ENCODE data around the gene LMO7.
"Not testable (repeated sequence)": the region's sequence is repeated elsewhere in the genome, so short reads cannot be mapped to it uniquely, and the experiment has no call there.

LMO7 gene

GRCh38 chr13:75700552-75700951 lies 64.4 kb downstream of the LMO7 start:
- no peak for DNase-seq

DNA sequence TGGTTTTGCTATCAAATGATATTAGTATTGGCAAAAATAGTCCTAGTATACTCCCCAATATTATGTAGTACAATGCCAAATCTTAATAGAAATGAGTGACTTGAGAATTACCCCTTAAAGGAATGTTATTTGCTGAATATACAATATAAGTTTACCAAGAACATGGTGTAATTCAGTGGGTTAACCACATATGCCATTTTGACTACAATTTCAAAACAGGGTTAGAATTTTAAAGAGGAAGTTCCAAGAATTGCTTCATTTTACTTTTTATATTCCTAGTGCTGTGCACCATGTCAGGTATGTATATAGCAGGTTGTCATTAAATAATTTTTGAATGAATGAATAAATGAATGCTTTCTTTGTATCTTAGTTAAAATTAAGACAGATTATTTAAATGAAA lies 66.3 kb downstream of the LMO7 start:
- DNase-seq, result no peak

DNA sequence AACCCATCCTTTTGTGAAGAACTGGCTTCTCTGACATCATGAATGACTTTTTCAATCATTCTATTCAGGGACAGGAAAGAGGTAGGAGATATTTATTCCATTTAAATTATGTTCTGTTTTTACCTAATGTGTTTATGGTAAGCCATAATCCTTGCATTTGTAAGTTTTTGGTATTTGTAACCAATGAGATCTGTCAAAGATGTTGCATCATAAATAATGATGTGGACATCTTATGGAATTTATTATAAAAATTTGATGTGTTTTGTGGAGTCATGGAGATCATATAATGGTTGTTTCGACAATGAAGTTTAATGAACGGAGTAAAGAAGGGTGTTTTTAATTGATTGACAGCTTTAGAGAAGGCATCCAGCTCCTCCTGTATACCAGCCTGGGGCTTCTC lies 67.6 kb downstream of the LMO7 start:
- no peak for DNase-seq

GRCh38 chr13:75704194-75704926 lies 68.2 kb downstream of the LMO7 start:
- no peak for DNase-seq

GRCh38 chr13:75704927-75705288 lies 68.8 kb downstream of the LMO7 start:
- no peak for DNase-seq

DNA sequence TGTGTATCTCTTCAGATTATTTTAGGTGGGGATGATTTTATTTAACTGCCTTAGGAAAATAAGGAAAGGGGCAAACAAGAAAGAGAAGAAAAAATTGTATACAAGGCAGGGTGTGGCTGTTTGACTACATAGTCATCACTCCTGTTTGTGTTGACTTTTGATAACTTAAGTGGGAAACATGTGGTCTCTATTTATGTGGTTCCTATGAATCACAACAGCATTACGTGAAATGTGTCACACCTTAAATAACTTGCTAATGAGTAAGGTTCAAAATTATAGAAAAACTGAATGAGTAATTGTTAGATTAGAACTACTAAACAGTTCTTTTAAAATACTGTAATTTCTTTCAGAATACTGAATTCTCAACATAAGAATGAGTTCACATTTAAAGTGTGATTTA lies 69.3 kb downstream of the LMO7 start:
- DNase-seq, result no peak

DNA sequence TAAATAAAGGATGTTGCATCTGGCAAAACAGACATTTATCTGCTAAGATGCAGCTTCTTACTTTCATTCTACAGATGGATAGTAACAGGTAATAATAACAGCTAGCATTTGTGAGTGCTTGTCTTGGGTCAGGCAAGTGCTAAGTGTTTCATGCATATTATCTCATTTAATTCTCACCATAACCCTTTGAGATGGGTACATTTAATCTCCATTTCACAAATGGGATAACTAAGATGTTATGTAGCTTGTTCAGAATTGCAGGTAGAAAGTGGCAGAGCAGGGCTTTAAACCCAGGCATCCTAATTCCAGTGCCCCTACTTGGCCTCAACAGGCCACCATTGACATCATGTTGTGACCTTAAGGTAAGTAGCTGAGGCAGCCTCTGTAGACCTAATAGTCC lies 69.8 kb downstream of the LMO7 start:
- no peak for DNase-seq

DNA sequence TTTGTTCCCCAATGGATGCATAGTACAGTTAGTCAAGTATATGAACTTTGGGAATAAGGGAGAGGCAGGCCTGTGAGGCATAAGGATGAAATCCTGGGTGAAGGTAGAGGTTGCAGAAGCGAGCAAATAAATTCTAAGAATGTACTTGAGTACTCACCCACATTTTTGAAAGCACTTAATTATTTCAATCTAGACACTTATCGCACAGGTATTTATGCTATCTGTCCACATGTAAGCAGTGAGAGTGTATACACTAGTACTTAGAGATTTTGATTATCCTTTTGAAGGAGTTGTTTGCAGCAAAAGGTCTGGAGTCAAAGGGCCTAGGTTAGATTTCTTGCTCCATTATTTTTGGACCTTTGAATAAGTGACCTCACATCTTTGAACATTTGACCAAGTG lies 77.7 kb downstream of the LMO7 start:
- no peak for DNase-seq

DNA sequence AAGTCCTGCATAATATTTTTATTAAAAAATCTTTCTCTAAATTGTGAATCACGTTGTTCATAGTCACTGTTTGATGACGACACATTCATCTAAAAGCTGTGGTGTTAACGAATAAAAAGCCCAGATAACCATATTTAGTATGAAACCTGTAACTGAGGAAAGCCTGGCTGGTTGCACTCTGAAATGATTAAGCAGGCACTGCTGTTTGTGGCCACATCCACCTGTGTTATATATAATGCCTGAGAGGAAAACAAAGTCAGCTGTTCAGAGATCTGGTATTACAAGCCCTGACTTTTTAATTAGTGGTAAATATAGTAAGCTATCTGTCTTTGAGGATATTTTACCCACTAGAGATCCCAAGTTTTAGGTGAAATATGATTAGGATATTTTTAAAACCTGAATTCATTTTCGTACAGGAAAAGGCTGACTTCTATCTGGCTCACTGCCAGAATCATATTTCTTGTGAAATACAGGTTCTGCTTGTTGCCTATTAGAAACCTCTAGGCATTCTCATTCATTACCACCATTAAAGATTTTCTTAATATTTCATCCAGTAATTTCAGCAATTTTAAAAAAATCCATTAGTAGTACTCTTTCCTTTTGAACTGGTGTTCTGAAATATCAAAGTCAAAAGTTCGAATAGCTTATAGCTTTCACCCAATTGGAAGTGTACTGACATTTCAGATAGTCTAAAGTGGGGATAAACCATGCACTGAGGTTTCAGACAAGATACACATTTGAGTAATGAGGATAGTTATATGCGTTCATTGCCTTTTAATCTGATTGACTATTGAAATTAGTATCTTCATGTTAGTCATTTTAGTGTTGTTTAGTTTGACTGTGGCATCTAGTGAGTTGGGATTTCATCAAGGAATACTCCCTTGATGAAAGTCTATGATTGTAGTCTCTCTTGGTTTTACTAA lies 79.7 kb downstream of the LMO7 start:
- no peak for DNase-seq

GRCh38 chr13:75717525-75717924 lies 81.4 kb downstream of the LMO7 start:
- DNase-seq, result no peak

DNA sequence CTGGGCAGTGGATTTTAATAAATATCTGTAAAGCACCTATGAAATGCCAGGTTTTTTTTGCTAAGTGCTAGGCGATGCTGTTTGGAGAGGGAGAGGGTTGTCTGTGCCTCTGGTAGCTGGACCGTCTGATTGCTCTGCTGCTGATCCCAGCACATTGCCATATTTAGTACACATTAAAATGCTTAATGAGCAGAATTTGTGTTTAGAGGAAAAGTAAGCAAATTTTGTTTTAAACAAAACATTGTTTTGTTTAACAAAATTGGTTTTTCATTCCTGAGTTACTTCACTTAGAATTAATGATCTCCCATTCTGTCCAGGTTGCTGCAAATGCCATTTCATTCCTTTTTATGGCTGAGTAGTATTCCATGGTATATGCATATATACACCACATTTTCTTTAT lies 85.2 kb downstream of the LMO7 start:
- DNase-seq, result no peak

DNA sequence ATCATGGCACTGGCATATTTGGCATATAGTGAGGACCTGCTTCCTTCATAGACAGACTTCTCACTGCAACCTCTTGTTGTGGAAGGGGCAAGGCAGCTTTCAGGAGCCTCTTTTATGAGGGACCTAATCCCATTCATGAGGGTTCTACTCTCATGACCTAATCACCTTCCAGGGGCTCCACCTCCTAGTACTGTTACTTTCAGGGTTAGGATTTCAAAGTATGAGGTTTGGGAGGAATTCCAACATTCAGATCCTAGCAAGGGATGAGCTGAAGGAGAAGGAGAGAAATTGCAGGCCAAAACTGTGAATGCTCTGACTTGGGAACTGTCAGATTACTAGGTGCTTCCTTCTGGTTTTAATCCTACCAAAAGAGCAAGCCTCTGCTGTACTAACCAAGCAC lies 87.8 kb downstream of the LMO7 start:
- DNase-seq, result no peak

DNA sequence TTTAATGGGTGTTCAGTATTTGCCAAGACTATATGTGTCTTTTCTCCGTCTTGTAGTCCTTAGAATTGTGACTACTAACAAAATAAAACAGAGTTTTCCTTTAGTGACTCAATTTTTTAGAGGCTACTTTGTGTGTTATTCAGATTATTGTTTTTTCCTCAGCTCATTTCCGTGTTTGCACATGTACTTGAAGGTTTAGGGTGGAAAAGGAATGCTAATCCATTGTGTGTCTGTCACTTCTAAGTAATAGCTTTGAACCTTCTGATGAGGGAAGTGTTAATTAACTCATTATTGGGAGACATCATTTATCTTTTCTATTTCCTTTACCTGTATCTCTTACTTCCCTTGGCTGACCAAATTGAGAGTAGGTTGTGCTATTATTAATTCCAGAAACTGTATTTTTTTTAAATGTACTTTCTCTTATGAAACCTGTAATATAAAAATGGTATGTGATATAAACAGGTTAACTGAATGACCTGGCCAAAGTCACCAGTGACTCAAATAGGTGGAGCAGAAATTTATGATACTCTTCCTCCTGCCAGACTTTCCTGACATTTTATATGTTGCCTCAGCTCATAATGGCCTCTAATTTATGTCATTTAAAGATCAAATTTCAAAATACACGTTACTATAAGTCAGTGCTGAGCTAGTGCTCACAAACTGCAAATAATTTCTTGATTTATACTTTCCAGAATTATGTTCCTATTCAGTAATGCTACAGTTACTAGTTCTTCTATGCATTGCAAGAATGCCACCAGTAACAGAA lies 88.8 kb downstream of the LMO7 start:
- DNase-seq, result no peak

DNA sequence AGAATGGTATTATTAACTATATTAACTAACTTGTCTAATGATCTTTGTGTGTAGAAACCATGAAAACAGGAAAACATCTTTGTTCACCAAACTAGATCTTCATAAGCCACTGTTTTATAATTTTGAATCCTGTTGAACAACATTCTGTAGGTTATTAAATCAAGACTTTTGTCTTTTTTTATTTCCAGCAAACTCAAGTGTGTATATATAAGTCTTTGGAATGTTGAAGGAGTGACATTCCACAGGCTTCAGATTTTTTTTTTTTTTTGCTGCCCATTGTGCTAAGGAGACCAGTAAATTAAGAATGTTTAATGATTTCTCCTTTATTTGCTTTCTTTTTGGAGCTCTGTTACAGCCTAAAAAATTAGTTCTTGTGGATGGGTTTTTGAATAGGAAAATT lies 89.6 kb downstream of the LMO7 start:
- DNase-seq, result no peak

DNA sequence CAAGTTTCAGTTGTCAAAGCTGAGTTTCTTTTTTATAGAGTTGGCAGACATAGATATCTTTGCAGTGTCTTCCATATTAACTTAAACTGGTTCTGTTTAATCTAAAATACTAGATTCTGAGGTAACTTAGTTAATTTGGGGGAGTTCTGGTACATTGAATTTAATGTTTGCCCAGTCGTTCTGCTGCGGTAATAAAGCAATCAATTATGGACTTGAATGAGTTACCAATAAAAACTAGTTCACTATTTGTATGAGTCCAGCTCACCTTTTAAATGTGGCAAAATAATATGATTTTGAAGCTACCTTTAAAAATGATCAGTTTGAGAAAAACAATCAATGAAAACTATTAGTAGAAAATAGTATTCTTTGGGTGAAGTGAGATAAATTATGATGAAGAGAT lies 90.2 kb downstream of the LMO7 start:
- no peak for DNase-seq

DNA sequence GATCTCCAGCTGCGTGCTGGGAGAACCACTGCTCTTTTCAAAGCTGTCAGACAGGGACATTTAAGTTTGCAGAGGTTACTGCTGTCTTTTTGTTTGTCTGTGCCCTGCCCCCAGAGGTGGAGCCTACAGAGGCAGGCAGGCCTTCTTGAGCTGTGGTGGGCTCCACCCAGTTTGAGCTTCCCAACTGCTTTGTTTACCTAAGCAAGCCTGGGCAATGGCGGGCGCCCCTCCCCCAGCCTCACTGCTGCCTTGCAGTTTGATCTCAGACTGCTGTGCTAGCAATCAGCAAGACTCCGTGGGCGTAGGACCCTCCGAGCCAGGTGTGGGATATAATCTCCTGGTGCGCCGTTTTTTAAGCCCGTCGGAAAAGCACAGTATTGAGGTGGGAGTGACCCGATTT lies 97.0 kb downstream of the LMO7 start:
- DNase-seq, result not testable (repeated sequence)

DNA sequence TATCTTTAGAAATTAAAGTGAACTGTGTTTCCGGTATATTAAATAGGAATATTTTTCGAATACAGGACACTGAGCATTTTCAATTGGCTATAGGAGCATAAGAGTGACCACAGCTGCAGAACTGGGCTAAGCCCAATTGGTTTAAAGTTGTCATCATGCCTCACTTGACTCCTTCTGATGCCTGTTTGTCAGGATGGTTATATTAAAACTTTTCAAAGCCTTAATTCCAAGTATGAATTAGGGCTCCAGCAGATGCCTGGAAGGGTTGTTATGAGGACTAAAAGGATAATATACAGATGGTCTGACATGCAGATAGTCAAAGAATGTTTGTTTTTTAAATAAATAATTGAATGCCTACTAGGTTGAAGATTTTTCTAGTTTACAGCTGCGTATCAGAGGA lies 100.0 kb downstream of the LMO7 start:
- DNase-seq, result no peak

- DNase-seq, result no peak
These were observed 102.7 kb downstream of the LMO7 start for GRCh38 chr13:75738841-75739240.

GRCh38 chr13:75739244-75739868 lies 103.2 kb downstream of the LMO7 start:
- no peak for DNase-seq

- no peak for DNase-seq
These were observed 103.9 kb downstream of the LMO7 start for GRCh38 chr13:75740031-75740430.

GRCh38 chr13:75743072-75743471 lies 106.9 kb downstream of the LMO7 start:
- not testable (repeated sequence) for DNase-seq

GRCh38 chr13:75744127-75744526 lies 108.0 kb downstream of the LMO7 start:
- no peak for DNase-seq

DNA sequence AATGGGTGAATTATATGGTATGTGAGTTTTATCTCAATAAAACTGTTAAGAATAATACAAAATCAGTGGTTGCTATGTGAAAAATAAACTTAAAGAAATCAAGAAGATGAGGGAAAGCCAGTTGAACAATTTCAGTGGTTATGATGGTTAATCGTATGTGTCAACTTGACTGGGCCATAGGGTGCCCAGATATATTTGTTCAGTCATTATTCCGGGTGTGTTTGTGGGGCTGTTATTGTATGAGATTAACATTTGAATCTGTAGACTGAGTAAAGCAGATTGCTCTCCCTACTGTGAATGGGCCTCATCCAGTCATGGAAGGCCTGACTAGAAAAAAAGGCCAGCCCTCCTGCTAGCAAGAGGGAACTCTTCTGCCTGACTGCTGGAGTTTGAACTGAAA lies 109.3 kb downstream of the LMO7 start:
- no peak for DNase-seq
